WTC11 (cell line): Measurements from ENCODE around the gene FOXL2NB. TPM values are rescaled to one million over a fixed set of nuclear protein-coding genes. Genes with fewer than 3 reads are reported as not detected.
A peak's percentile ranks its signal among the peaks of the same experiment; 100 is the strongest.

Experiments
- ATAC-seq: fragments of 200-7000 bp; cut with Tn5 transposase; 2 replicates; pipeline ENCODE4 v1.10.0; 2021; ENCODE audit warnings: mild to moderate bottlenecking, moderate library complexity
- CTCF ChIA-PET: fragments of 300-600 bp; sonication (Branson Sonifier 250); formaldehyde crosslinking; loops from one replicate; lab custom pipeline; 2021; ENCODE audit warnings: antibody characterized with exemption; lab: Charles Lee
- POLR2A ChIA-PET: fragments of 350-600 bp; sonication (Branson Sonifier 250); formaldehyde crosslinking; loops from one replicate; lab custom pipeline; 2021; ENCODE audit warnings: antibody characterized with exemption; lab: Charles Lee
- DNase-seq: peaks from one replicate; pipeline ENCODE4 v3.0.0; 2021; ENCODE audit warnings: low spot score
- H3K27ac Mint-ChIP-seq: 2 replicates; pipeline ENCODE4 v1.8.0; 2021; ENCODE audit warnings: mixed read lengths
- H3K27me3 Mint-ChIP-seq: 2 replicates; pipeline ENCODE4 v1.8.0; 2021; ENCODE audit warnings: low read depth, mild to moderate bottlenecking, moderate library complexity, mixed read lengths
- H3K36me3 Mint-ChIP-seq: 2 replicates; pipeline ENCODE4 v1.8.0; 2021; ENCODE audit warnings: mixed read lengths
- H3K4me1 Mint-ChIP-seq: 2 replicates; pipeline ENCODE4 v1.8.0; 2022; ENCODE audit warnings: mixed read lengths
- H3K4me3 Mint-ChIP-seq: 2 replicates; pipeline ENCODE4 v1.8.0; 2021; ENCODE audit warnings: mild to moderate bottlenecking, moderate library complexity, mixed read lengths
- H3K9me3 Mint-ChIP-seq: 2 replicates; pipeline ENCODE4 v1.8.0; 2021; ENCODE audit warnings: mixed read lengths
- E2F4 ChIP-seq: sonication (generic); formaldehyde crosslinking; IDR thresholded peaks from 2 replicates; pipeline ENCODE4 v1.8.1; 2022; ENCODE audit warnings: low read depth, mild to moderate bottlenecking, moderate library complexity, missing genetic modification reagents, borderline replicate concordance
- ELF4 ChIP-seq: sonication (generic); formaldehyde crosslinking; IDR thresholded peaks from 2 replicates; pipeline ENCODE4 v1.8.1; 2022; ENCODE audit warnings: low read depth, mild to moderate bottlenecking, moderate library complexity, missing genetic modification reagents
- FOXP1 ChIP-seq: sonication (generic); formaldehyde crosslinking; IDR thresholded peaks from 2 replicates; pipeline ENCODE4 v1.8.0; 2022; ENCODE audit warnings: missing genetic modification reagents, mild to moderate bottlenecking, moderate library complexity, borderline replicate concordance
- FOXP4 ChIP-seq: sonication (generic); formaldehyde crosslinking; IDR thresholded peaks from 2 replicates; pipeline ENCODE4 v1.8.0; 2022; ENCODE audit warnings: mild to moderate bottlenecking, missing genetic modification reagents
- GABPB1 ChIP-seq: sonication (generic); formaldehyde crosslinking; IDR thresholded peaks from 2 replicates; pipeline ENCODE4 v1.8.1; 2023; ENCODE audit warnings: mild to moderate bottlenecking, missing genetic modification reagents
- HMGA2 ChIP-seq: fragments of 250-450 bp; sonication (Bioruptor Pico); IDR thresholded peaks from 2 replicates; pipeline ENCODE4 v1.4.0; 2021; ENCODE audit warnings: mild to moderate bottlenecking, moderate library complexity
- HMGXB4 ChIP-seq: sonication (generic); formaldehyde crosslinking; IDR thresholded peaks from 2 replicates; pipeline ENCODE4 v1.8.1; 2023; ENCODE audit warnings: mild to moderate bottlenecking, moderate library complexity, missing genetic modification reagents
- KAT7 ChIP-seq: sonication (generic); formaldehyde crosslinking; IDR thresholded peaks from 2 replicates; pipeline ENCODE4 v1.8.1; 2023; ENCODE audit warnings: missing genetic modification reagents, mild to moderate bottlenecking, borderline replicate concordance
- NFATC4 ChIP-seq: fragments of 250-450 bp; sonication (Bioruptor Pico); IDR thresholded peaks from 2 replicates; pipeline ENCODE4 v1.9.0; 2021; ENCODE audit warnings: mild to moderate bottlenecking
- NFE2L1 ChIP-seq: sonication (generic); formaldehyde crosslinking; IDR thresholded peaks from 2 replicates; pipeline ENCODE4 v1.8.1; 2023; ENCODE audit warnings: missing genetic modification reagents
- NR2C2 ChIP-seq: sonication (generic); formaldehyde crosslinking; IDR thresholded peaks from 2 replicates; pipeline ENCODE4 v1.8.0; 2022; ENCODE audit warnings: mild to moderate bottlenecking, missing genetic modification reagents
- SMAD4 ChIP-seq: sonication (generic); formaldehyde crosslinking; IDR thresholded peaks from 2 replicates; pipeline ENCODE4 v1.8.0; 2022; ENCODE audit warnings: mild to moderate bottlenecking, missing genetic modification reagents
- SOX15 ChIP-seq: fragments of 250-450 bp; sonication (Bioruptor Pico); IDR thresholded peaks from 2 replicates; pipeline ENCODE4 v1.9.0; 2021; ENCODE audit warnings: mild to moderate bottlenecking
- ZBTB21 ChIP-seq: sonication (generic); formaldehyde crosslinking; IDR thresholded peaks from 2 replicates; pipeline ENCODE4 v1.8.1; 2023; ENCODE audit warnings: mild to moderate bottlenecking, missing genetic modification reagents, borderline replicate concordance
- ZBTB43 ChIP-seq: sonication (generic); formaldehyde crosslinking; IDR thresholded peaks from 2 replicates; pipeline ENCODE4 v1.8.1; 2023; ENCODE audit warnings: mild to moderate bottlenecking, missing genetic modification reagents
- ZNF121 ChIP-seq: sonication (generic); formaldehyde crosslinking; IDR thresholded peaks from 2 replicates; pipeline ENCODE4 v1.8.0; 2023; ENCODE audit warnings: missing genetic modification reagents
- ZNF219 ChIP-seq: sonication (generic); formaldehyde crosslinking; IDR thresholded peaks from 2 replicates; pipeline ENCODE4 v1.8.0; 2023; ENCODE audit warnings: missing genetic modification reagents, mild to moderate bottlenecking, borderline replicate concordance
- ZNF423 ChIP-seq: fragments of 250-450 bp; sonication (Bioruptor Pico); IDR thresholded peaks from 2 replicates; pipeline ENCODE4 v2.1.2; 2022; ENCODE audit warnings: mild to moderate bottlenecking, moderate library complexity
- ZNF425 ChIP-seq: fragments of 250-450 bp; sonication (Bioruptor Pico); conservative IDR thresholded peaks from 2 replicates; pipeline ENCODE4 v1.9.0; 2021; ENCODE audit warnings: mild to moderate bottlenecking
- ZNF671 ChIP-seq: fragments of 250-450 bp; sonication (Bioruptor Pico); IDR thresholded peaks from 2 replicates; pipeline ENCODE4 v1.8.0; 2021; ENCODE audit warnings: mild to moderate bottlenecking
- total RNA-seq: library from RNA; stranded (reverse); gene quantifications from 3 replicates; pipeline ENCODE4 v1.2.3, GENCODE V29; 2021

Gene FOXL2NB
- total RNA-seq, 1 experiment from 2014 or later, result 5.1 TPM

- no peak for TF ChIP-seq ZNF425
Measured at GRCh38 chr3:138913766-138914165, 33.3 kb upstream of the FOXL2NB start (continued).

- Mint-ChIP-seq H3K4me3 (peak overlapping the region; percentile 66), H3K36me3 (no peaks in the 10 kb centered on the region), H3K27me3 (peaks cover 10% of the 10 kb centered on the region), H3K27ac (no peak overlapping the region), H3K9me3 (no peaks in the 10 kb centered on the region), H3K4me1 (peaks cover 3% of the 10 kb centered on the region)
- TF ChIP-seq NR2C2 (CRISPR knock-in tag), result no peak
- TF ChIP-seq ZNF121, result peak; percentile 2; the same call in 1 of the 2 replicates
- 0 out of 2 replicates have a peak, but pooled peaks have one; percentile 30 for TF ChIP-seq NFE2L1 (CRISPR knock-in tag)
- TF ChIP-seq FOXP4, result no peak
- no peak for TF ChIP-seq SOX15
- ATAC-seq (peak; percentile 3), DNase-seq (no peak)
- CTCF ChIA-PET, result interaction anchor here (0.6 to 5.7 kb wide), 110 partner anchors 9 to 1118 kb away, joined by 3 to 152 read pairs (median 6); partner anchors contain the start of genes CEP70, ESYT3, FAIM and FOXL2
- POLR2A ChIA-PET, result interaction anchor here (1.0 to 1.7 kb wide), 5 partner anchors 21 to 321 kb away, joined by 4 to 13 read pairs (median 5); partner anchors contain the start of genes CEP70 and PIK3CB
Measured at GRCh38 chr3:138914870-138915502, 32.0 kb upstream of the FOXL2NB start.

GRCh38 chr3:138915503-138916498 lies 31.2 kb upstream of the FOXL2NB start:
- Mint-ChIP-seq H3K4me1 (peaks cover 3% of the 10 kb centered on the region), H3K9me3 (no peaks in the 10 kb centered on the region), H3K27me3 (peaks cover 10% of the 10 kb centered on the region), H3K4me3 (peak overlapping the region; percentile 66), H3K27ac (0 out of 2 replicates have a peak overlapping the region, but pooled peaks have one; percentile 65), H3K36me3 (no peaks in the 10 kb centered on the region)
- POLR2A ChIA-PET, result interaction anchor here (0.5 to 1.7 kb wide), 7 partner anchors 20 to 322 kb away, joined by 3 to 13 read pairs (median 5); partner anchors contain the start of genes CEP70 and PIK3CB
- DNase-seq, result peak; percentile 97
- peak; percentile 92 for ATAC-seq
- CTCF ChIA-PET, result interaction anchor here (0.6 to 5.7 kb wide), 124 partner anchors 8 to 1119 kb away, joined by 3 to 152 read pairs (median 6); partner anchors contain the start of genes CEP70, ESYT3, FAIM and FOXL2
- no peak for TF ChIP-seq E2F4 (CRISPR knock-in tag)
- TF ChIP-seq HMGA2 (CRISPR knock-in tag), result no peak
- TF ChIP-seq ZBTB43 (CRISPR knock-in tag), result no peak
- no peak for TF ChIP-seq NFE2L1 (CRISPR knock-in tag)
- no peak; the same call in 1 of the 2 replicates for TF ChIP-seq FOXP1 (CRISPR knock-in tag)
- TF ChIP-seq ZNF671 (CRISPR knock-in tag), result no peak
- TF ChIP-seq KAT7 (CRISPR knock-in tag), result no peak
- 0 out of 2 replicates have a peak, but pooled peaks have one; percentile 29 for TF ChIP-seq GABPB1 (CRISPR knock-in tag)
- TF ChIP-seq NFATC4 (CRISPR knock-in tag), result 0 out of 2 replicates have a peak, but pooled peaks have one; percentile 41
- TF ChIP-seq HMGXB4, result peak; percentile 98
- no peak for TF ChIP-seq ZBTB21
- TF ChIP-seq SMAD4 (CRISPR knock-in tag), result no peak
- no peak for TF ChIP-seq ELF4 (CRISPR knock-in tag)
- TF ChIP-seq ZNF423 (CRISPR knock-in tag), result peak; percentile 96
- no peak for TF ChIP-seq ZNF219 (CRISPR knock-in tag)
